HG03025 (cell line): Measurements from ENCODE around the gene CHRNA1.

Experiments used
- ATAC-seq: cut with Tn5 transposase; IDR thresholded peaks from one replicate; pipeline ENCODE4 v1.9.1; 2021; ENCODE audit warnings: mild to moderate bottlenecking, moderate library complexity; ENCODE audit not compliant: unreplicated experiment, low FRiP score

The CHRNA1 gene

GRCh38 chr2:174764280-174765255 lies at the start of gene CHRNA1:
Gene CHRNA1, minus strand, starts transcription at chr2:174764472. Its CDS starts 78 bp downstream, at chr2:174764394.
- ATAC-seq = no peak

DNA sequence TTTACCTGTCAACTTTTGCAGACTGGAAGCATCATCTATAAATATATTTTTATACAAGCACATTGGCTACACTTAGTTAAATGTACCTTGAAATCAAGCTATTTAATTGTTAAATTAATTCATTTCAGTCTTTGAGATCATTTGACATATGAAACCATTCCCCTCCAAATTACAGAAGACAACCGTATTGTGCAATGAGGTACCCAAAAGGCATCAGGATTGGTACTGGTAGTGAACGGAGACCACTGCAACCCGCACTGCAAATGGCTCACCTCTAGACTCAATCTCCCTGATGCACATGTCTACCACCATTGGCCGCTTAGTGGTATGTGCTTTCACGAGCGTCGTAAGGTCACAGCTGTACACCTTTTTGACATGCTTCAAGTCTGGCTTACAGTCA lies 47.8 kb upstream of the CHRNA1 start:
- ATAC-seq = no peak

- ATAC-seq = no peak
Measured at GRCh38 chr2:174807931-174808330, 43.7 kb upstream of the CHRNA1 start.

DNA sequence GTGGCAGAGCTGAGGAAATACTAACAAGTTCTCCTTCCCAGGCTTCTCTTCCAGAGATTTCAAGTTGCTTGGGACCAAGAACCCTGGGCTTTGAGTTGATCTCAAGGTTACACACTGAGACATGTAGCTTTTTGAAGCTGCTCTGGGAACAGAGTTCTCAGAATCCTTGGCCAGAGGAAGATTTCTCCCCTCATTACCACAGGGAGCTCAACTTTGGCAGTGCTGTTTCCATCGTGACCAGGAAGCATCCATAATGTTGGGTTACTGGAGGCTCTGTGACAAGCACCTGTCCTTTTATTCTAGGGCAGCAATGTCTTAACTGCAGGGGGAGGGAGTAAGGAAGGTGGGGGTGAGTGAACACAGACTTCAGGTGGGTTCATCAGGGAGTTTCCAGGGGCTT lies 41.5 kb upstream of the CHRNA1 start:
- ATAC-seq = no peak

DNA sequence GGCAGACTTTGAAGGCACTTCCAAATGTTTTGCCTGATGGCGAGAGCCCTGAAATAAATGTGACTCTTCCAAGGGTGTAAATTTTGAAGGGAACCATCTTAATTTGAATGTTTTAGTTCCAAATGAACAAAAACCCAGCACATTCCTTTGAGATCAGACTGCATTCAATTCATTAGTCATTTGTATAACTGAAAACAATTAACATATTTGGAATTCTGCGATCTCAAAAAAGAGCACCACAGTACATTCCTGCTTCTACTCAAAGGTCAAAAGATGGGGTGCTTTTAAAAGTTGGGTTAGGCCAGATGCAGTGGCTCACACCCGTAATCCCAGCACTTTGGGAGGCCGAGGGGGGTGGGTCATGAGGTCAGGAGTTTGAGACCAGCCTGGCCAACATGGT lies 38.2 kb upstream of the CHRNA1 start:
- no peak for ATAC-seq

DNA sequence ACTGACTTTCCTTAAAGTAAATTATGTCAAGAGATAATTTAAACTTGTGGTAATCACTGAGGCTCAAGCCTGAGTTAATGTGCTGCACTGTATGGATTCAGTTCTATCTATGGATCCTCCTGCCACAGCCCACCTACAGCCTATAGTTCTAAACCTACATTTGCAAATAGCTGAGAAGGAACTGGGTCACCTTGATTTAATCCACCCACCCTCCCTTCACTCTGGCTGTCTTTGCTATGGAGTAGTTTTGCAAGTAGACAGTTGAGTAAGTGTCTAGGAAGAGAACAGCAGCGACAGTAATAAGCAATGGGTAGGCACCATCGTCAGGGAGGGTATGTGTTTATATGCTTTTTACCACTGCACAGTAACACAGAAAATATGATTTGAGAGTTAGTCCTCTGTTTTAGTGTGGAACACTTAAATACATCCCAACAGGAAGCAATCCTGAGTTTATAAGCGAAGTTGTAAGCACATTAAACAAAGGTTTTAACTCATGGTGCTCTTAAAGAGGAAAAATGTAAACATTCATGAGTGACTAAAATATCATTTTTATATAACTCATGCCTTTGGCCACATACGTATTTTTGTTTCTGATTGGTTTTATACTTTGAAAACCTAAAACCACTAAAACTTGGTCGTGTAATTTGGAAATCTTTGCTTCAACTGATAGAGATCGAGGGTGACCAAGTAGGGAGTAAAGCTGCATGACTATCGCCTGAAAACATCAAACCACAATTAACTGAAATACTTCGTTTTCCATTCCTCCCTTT lies 36.3 kb upstream of the CHRNA1 start:
- ATAC-seq = no peak

DNA sequence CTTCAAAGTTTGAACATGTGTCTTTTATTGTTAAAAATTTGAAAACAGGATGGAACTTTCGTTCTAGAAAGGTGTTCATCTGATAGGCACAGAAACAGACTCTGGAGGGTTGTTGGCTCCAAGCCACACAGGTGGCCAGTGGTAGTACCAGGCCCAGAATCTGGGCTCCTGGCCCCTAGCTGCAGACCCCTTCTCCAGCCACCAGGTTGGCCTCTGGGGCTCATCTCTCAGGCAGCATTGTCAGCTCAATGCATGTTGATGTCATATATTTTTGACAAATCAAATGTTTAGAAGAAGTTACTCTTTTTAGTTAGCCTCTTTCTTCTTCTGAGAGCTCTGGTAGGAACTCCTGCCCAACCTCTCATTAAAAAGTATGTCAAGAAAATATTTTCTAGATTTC lies 34.5 kb upstream of the CHRNA1 start:
- ATAC-seq = no peak

- ATAC-seq = no peak
Measured at GRCh38 chr2:174797781-174798276, 33.6 kb upstream of the CHRNA1 start.

- no peak for ATAC-seq
Measured at GRCh38 chr2:174796319-174796771, 32.1 kb upstream of the CHRNA1 start.

GRCh38 chr2:174794851-174795374 lies 30.6 kb upstream of the CHRNA1 start:
- no peak for ATAC-seq

GRCh38 chr2:174792309-174793025 lies 28.2 kb upstream of the CHRNA1 start:
- ATAC-seq = no peak

- no peak for ATAC-seq
Measured at GRCh38 chr2:174791746-174792280, 27.5 kb upstream of the CHRNA1 start.

DNA sequence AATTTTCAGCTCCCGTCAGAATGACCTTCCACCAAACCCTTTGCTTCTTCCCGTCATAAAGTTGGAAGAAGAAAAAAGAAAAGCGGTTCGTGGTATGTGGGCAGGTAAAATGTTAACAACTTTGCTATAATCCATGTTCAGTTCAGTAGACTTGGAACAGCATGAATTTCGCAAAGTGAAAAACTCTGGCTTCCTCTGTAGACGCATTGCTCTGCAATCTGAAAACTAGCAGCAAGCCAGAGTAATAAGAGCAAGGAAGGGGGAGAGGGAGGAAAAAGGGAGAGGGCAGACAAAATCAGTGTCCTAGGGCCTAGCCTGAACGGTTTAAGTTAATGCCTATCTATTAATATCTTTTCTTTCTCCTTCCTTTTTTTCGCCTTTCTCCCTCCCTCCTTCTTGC lies 26.7 kb upstream of the CHRNA1 start:
- no peak for ATAC-seq

GRCh38 chr2:174789001-174789400 lies 24.7 kb upstream of the CHRNA1 start:
- no peak for ATAC-seq

GRCh38 chr2:174788291-174788929 lies 24.1 kb upstream of the CHRNA1 start:
- ATAC-seq = no peak

GRCh38 chr2:174787487-174788205 lies 23.4 kb upstream of the CHRNA1 start:
- ATAC-seq = no peak

DNA sequence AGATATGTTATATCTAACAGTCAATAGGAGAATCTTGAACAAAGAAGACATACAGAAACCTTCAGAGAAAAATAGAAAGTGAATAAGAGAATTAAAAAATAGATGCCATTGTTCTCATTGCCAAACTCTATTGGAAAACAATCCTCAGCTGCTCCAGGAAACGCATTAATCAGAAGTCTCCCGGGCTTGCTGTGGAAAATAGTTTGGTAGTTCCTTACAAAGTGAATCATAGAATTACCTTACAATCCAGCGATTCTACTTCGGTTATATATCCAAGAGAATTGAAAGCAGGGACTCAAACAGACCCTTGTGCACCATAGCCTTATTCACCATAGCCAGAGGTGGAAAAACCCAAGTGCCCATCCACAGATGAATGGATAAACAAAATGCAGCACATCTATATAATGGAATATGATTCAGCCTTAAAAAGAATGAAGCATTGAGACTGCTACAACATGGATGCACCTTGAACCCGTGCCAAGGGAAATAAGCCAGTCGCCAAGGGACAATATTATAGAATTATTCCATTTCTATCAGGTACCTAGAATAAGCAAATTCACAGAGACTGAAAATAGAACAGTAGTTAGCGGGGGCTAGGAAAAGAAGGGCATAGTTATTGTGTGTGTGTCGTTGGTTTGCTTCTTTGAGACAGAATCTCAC lies 21.9 kb upstream of the CHRNA1 start:
- ATAC-seq = no peak

- no peak for ATAC-seq
Measured at GRCh38 chr2:174785481-174785880, 21.2 kb upstream of the CHRNA1 start.
